Kidney glomerular epithelial cell (primary cell): ENCODE results near the gene PSKH1.
"Not testable (repeated sequence)": the region's sequence is repeated elsewhere in the genome, so short reads cannot be mapped to it uniquely, and the experiment has no call there.

Source experiments
- DNase-seq: peaks from one replicate; lab custom pipeline; 2025; lab: John Stamatoyannopoulos, UW

PSKH1 gene

DNA sequence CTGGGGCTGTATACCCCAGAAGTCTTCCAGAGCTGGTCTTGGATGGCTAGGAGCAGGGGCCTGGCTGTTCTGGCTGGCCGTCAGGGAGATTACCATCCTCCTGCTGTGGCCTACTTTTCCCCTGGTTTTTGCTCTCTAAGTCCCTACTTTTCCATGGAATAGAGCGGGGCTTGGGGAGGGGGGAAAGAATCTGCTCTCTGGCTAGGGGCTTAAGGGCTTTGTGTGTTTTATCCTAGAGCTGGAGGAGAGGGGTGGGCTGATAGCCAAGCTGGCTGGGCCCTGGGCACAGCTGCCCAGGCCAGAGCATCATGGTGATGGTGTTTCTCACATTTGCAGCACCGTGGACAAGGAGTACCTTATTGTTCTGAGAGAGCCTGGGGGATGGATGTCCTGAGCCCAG, 4.7 kb upstream of the PSKH1 start:
- DNase-seq = no peak

DNA sequence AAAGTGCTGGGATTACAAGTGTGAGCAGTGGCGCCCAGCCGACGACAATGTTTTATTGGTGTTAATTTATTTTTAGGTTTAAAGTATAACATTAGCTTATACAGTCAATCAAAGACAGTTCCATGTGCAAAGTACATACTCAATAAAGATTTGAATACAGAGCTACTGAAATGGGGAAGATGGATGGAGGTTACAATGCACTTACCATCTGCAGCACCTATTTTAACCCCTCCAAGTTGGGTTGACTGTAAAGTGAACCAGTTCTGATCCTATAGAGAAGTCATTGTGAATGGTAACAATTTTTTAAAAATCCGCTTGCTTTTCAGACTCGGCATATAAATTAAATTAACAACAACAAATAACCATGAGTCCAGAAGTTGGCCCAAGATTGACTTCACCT, 679 bp upstream of the PSKH1 start:
- DNase-seq = no peak

DNA sequence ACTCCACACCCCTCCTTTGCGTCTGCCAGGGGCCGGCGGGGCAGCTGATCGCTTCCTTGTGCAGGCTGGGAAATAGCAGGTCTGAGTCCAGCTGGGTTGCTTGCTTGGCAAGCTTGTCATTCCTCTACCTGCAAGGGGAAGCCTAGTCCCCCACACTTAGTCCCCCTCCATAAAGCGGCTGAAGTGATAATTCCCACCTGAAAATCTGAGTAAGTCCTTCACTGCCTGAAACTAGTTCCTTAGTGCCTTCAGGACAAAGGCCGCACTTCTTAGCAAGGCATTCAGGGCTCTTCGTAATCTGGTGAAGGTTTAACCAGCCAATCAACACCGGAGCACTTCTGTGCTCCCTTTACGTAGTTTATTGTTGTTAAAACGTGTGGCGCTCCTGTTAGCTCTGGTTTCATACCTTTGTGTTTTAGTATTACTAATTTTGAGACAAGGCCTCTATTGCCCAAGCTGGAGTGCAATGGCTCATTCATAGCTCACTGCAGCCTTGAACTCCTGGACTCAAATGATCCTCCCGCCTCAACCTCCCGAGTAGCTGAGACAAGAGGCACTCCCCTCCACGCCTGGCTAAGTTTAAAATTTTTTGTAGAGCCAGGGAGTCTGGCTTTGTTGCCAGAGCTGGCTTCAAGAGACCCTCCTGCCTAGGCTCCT, 817 bp downstream of the PSKH1 start:
- peak; percentile 32 for DNase-seq

DNA sequence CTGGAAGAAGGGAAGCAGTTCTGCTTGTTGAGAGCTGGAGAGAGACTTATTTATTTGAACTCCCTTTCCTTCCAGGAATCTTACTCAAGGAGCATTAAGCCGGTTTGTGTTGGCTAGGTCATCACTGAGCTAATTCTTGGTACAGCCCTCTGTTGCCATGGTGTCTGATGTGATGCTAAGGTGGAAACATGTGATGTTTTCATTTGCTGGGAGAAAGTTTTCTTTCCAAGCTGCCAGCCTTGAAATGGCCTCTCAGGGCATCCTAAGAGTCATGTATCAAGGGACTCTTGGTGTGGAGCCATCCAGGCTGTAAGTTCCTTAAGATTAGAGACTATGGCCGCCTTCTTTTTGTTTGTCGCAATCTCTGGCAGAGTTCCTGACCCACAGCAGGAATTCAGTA, 4.2 kb downstream of the PSKH1 start:
- DNase-seq = peak; percentile 2

DNA sequence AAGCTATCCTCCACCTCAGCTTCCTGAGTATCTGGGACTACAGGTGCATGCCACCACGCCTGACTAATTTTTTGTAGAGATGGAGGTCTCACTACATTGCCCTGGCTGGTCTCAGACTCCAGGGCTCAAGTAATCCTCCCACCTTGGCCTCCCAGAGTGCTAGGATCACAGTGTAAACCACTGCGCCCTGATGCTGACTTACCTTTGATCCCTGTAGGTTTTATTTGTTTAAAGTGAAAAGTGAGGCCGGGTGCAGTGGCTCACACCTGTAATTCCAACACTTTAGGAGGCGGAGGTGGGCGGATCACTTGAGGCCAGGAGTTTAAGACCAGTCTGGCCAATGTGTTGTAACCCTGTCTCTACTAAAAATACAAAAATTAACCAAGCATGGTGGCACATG, 8.7 kb downstream of the PSKH1 start:
- DNase-seq = no peak

DNA sequence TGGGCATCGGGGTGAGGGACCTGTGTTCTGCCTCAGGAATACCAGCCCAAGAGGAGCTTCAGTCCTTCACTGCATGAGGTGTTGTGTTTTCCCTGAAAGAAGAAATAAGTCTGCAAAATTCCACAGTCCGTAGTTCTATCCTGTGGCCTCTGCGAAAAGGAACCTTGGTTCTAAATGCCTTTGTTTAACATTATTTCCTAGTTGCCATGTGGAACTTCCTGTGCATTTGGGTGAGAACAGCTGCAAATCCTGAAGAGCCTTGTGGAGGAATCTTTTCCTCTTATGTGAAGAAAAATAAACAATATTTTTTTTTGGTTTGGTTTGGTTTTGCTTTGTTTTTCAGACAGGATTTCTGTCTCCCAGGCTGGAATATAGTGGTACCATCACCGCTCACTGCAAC, 9.8 kb downstream of the PSKH1 start:
- DNase-seq = no peak

DNA sequence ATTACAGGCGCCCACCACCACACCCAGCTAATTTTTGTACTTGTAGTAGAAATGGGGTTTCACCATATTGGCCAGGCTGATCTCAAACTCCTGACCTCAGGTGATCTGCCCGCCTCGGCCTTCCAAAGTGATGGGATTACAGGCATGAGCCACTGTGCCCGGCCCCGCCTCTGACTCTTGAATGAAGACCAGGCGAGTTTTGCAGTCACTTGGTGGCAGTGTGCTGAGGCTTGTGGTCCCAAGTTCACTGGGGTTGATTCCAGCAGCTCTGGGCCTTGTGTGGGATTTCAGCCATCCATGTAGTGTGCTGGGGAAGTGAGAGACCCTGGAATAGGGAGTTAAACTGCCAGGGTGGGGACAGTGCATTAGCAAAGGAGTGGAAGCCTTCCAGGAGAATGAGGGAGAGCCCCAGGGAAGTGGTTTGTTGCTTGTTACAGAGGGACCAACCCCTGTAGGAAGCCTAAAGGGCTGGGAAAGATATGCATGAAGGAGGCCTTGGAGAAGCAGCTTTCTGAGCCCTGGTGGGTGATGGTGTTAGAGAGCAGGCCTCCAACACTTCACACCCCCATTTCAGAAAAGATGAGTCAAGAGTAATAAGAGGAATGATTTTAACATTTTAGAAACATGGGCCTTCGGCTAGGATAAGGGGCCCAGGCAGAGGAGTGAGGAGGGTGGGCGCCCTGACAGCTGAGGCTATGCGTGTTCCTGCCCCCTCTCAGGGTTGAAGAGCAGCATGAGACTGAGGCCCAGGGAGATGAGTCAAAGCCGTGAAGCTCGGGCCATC, 14.5 kb downstream of the PSKH1 start:
- no peak for DNase-seq

DNA sequence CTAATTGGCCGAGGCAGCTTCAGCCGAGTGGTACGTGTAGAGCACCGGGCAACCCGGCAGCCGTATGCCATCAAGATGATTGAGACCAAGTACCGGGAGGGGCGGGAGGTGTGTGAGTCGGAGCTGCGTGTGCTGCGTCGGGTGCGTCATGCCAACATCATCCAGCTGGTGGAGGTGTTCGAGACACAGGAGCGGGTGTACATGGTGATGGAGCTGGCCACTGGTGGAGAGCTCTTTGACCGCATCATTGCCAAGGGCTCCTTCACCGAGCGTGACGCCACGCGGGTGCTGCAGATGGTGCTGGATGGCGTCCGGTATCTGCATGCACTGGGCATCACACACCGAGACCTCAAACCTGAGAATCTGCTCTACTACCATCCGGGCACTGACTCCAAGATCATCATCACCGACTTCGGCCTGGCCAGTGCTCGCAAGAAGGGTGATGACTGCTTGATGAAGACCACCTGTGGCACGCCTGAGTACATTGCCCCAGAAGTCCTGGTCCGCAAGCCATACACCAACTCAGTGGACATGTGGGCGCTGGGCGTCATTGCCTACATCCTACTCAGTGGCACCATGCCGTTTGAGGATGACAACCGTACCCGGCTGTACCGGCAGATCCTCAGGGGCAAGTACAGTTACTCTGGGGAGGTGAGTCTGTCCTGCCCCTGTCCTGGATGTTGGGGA, 16.1 kb downstream of the PSKH1 start:
- DNase-seq = no peak

DNA sequence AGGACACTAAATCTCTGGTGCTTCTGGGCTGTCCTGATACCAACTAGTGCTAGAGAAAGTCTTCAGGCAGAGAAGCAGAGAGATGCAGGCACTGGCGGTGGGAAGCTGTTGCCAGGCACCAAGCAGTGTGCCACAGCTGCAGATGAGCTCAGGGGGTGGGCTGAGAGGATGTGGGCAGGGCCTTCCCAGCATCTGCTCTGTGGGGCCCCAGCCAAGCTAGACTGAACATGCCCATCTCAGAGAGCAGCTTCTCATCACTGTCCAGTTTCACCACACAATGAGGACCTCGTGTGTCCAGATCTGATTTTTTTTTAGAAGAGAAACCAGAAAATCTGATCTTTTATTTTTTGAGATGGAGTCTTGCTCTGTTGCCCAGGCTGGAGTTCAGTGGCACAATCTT, 17.1 kb downstream of the PSKH1 start:
- DNase-seq = no peak

DNA sequence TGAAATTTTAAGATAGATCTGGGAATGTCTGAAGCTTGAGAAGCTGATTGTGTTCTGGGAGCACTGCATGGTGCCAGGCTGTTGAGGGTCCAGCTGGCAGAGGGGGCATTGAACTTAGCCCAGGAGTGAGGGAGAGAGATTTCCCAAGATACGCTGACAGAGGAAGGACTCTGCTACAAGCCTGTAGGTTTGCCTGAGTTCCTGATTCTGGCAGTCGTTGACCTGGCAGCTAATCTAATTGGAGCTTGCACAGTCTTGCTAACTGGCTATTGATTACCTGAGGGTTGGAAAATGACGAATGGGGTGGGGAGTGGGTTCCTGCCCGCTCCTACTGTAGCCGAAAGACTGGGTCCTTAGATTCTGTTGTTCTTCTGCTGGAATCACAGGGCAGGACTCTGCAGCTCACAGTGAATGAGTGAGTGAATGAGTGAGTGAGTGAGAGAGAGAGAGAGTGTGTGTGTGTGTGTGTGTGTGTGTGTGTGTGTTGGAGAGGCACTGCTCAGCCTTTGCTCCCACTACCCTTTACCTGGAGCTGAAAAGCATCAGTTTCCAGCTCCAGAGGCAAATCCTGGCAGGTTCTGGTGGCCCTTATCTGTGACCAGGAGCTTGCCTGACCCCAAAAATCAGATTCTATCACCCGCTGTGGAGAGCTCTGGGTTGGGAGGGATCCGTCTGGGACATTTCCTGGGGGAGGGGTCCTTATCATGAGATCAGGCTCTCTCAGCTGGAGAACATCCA, 21.9 kb downstream of the PSKH1 start:
- no peak for DNase-seq

DNA sequence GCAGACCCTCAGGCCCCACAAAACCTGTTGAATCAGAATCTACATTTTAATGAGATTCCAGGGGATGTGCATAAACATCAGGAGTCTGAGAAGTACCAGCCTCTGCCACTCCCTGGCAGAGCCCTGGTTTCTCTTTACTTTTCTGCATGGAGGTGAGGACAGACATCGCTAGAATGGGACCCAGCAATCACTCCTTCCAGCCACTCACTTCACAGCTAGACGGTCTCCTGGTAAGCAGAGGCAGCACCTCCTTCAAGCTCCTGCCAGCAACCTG, 22.4 kb downstream of the PSKH1 start:
- DNase-seq = not testable (repeated sequence)

DNA sequence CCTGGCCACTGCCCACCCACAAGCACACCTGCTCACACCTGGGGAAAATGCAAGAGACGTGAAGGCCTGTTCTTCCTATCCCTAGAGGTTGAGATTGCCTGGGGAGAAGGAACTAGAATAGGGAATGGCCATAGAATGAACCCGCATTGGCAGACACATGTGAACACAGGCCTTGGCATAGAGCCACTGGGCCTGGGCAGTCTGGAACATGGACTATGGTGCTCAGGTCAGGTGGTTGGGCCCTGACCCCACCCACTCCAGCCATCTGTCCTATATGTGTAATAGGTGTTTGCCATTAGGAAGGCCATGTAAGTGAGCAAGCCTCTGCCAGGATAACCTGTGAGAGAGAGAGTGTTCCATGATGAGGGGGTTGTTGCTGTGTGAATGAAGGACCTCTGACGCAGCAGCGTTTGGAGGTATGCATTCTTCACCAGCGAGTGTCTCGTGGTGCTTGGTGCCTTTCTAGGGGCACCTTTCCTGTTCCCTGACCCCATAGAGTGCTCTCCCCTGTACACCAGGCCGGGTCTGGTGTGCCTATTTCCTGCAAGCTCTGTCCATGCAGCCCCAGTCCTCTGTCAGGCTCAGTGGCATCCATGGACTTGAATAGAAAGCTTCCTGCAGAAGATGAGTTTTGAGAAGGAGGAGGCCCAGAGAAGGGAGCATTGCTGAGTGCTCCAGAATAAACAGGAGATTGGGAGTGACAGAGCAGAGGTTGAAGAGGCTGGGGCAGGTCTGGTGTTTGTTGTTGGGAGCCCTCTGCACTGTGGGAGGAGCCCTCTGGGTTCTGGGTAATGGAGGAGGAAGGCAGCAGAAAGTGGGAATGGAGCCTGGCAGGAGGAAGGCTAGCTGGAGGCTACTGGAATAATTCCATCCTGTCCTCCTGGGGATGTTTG, 23.0 kb downstream of the PSKH1 start:
- no peak for DNase-seq

DNA sequence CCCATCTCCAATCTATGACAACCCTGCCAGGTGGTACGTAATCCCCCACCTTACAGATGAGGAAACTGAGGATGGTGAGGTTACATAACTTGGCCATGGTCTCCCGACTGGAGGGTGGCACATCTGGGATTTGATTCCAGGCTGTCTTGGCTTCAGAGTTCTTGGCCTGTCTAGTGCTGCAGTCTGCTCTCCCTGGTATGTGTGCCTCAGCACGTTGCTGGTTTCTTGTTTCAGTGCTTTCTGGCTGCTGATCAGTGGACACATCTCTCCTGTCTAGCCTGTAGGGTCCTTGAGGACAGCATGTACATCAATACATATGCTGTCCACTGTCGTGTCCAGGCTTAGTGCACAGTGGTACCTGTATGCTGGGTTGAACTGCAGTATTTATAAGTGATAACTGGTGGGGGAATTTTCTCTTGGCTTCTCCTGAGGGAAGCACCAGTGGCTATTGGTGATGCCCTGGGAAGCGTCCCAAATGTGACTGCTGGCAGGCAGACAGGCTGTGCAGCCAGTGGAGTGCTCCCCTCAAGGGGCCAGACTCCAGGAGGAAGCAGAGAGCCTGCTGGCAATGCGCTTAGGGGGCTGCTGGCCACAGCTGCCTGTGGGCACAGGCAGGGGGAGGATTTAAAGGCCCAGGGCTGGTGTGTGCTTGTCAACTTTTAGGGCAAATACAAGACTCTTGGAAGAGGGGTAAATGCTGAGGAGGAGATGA, 24.2 kb downstream of the PSKH1 start:
- no peak for DNase-seq

DNA sequence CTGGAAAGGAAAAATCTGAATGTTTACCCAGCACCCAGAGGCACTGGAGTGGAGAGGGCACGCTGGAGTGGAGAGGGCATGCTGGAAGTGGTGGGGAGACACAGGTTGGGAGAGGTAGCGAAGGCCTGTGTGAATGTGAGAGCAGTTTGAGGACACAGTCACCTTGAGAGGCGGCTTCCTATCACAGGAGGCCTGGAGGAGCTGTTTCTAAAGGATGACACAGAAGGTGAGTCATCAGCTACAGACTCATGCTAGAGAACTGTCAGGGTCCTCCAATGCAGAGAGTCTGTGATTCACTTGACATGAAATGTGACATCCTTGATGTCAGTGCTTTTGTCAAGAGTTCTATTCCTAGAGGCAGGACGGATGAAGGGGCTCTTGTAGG, 24.8 kb downstream of the PSKH1 start:
- DNase-seq = peak; percentile 73

DNA sequence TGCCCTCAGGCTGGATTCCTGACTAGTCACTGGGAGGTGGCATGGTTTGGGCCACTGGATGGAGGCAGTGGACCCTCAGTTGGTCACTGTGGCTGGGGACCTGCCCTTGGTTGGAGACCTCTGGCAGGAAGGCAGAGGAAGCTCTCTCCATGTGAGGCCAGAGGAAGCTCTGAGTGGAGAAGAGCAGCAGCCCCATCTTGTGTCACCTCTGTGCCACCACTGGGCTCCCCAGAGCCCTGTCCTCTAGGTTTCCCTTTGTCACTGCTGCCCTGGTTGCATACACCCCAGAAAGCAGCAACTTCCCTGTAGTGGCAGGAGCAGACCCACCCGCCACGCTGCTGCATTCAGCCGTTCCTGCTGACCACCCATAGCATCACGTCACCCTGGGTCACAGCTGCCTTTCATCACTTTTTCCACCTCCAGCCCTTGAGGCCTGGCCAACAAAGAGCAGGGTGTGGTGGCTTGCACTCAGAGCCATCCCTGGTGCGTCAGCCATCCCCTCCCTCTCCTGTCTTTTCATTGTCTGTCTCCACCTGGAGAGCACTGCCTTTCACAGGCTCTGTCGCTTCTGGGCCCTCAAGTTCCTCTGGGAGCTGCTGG, 26.7 kb downstream of the PSKH1 start:
- no peak for DNase-seq

DNA sequence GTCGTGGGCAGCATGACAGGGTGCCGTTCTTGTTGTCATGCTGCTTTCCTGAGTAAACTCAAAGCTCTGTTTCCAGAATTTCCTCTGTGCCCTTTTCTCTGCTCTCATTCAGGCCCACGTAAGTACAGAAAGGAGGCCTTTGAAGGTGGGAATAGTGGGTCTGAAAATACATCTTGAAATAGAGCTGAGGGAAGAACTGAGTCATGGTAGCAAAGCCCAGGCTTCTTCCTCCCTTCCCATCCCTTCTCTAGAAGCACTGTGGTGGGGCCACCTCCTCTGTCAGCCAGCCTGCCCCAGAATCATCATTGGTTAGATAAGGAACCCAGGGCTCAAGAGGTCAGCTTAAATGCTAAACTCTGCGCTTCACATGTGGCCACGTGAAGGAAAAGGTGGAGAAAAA, 29.2 kb downstream of the PSKH1 start:
- no peak for DNase-seq

DNA sequence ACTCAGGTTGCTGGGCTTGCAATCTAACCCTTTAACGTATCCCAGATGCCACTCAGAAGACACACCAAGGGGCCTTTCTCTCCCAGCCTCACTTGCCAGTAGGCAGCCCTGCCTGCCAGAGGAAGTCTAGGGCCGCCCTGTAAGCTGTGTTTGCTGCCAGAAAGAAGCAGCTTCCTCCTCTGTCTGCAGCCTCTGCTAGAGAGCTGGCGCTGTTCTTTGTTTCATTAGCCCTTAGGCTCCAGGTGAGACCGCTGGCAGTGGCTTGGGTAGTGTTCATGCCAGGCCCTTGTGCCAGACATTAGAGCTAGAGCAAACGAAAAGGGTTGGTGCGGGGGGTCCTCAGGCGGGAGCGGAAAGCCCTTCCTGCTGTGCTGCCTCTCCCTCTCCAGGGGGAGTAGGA, 29.7 kb downstream of the PSKH1 start:
- DNase-seq = no peak

DNA sequence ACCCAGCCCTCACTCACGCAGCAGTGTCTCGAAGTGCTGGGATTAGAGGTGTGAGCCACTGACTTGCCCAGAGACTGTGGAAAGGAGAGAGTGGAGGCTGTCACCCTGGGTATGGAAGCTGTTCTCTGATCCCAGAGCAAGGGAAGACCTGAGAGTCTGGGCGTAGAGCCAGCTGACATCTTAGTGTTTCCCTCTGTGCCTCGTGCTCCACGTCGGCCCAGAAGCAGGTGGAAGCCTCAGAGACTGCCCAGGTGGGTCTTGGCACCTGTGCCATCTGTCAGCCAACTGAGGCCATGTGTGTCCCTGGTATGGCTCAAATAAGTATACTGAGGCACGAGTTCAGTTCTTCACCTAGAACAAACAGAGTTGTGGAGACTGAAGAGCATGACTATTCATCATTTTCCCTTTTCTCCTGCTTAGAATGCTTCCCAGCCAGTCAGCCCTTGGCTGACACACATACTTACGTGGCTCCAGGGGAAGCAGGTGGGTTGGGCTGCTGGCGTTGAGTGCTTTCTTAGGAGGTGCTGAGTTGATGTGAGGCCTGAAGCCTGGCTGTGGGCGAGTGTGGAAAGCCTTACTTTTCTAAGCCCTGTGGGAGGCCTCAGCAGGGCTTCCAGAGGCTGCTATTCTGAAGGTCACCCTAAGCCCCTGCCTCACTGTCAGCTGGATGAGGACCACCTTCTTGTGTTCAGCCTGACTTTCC, 30.5 kb downstream of the PSKH1 start:
- DNase-seq = no peak

DNA sequence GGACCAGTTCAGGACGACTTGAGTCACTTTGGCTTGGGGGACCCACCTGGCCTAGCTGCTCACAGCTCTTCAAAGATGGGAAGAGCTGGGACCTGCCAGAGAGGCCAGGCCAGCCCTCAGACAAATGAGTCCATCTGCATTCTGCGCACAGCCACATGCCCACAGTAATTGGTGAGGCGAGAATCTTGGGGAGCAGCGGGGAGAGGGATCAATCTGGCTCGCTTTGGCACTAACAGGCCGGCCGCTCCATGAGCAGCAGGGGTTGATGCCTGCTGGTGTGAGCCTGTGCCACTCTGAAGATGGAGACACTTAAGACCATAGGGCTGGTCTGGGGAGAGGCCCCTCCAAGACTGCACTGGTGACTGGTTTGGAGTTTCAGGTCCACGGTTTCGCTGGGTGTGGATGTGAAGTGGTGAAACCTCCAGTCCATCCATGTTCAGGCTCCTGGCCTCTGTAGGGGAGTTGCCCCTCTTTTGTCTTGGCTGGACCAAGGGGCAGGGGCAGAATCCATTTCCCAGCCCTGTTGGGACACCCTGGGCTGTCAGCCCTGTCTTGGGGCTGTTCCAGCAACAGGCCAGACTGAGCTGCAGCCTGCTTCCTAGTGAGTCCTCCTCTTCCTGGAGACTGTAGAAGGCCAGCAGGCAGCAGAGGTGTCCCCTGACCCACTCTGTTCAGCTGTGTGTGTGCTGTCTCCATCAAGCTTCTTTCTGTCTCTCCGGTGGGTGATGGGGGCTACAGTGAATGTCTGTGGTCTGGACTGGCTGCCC, 31.3 kb downstream of the PSKH1 start:
- no peak for DNase-seq
